ENCODE results near the gene GNB1L.
"Not testable (repeated sequence)": the region's sequence is repeated elsewhere in the genome, so short reads cannot be mapped to it uniquely, and the experiment has no call there.

Gene GNB1L

DNA sequence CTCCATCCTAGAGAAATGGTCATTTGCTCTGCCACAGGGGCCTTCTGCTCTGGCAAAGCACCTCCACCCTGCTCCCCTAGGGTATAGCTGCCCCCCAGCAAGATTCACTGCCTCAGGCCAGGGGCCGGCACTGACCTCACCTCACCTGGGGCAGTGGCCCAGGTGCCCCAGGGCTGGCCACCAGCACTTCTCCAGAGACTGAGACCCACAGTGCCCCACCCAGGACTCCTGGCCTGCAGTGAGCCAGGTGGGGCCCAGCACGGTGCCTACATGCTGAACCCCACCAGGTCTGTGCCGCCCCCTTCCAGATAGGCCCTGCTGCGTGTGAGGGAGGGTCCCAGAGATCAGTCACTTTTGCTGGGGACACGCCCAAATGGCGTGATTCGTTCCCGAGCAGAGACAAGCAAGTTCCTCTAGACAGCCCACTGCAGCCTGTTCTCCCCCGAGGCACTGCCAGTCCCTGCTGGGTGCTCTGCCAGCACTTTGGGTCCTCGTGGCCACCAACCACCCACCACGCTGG lies 10.8 kb downstream of the GNB1L start:
- no peak for DNase-seq (ENCODE audit: low spot score)

DNA sequence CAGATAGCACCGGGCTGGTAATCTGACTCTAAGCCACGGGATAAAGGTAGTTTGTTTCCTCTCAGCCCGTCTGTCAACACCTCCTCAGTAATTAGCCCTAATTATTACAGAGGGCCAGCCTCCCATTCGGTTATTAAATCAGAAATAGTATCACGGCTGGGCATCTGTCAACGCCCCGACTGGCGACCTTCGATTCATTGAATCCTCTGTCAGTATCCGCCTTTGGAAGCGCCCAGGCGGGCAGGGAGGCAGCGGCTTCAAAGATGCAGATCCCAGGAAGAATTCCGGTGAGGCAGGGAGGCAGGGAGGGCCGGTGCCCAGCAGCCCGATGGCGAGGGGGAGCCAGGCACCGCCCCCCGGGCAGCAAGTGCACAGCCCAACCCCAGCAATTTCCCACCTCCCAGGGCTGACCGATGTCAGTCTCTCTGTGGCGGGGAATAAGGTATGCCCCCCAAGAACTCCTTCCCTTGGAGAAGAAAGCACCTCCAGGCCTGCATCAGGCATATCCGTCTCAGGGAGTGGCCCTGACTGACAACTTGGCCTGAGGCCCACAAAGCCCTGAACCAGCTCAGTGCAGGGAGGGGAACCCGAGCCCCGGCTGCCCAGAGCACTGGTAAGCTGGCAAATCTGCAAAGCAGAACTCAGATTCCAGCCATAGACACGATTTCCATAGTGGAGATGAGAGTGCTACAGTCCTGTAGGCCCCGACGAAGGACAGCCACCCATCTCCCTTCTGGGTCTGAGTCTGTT lies 11.4 kb downstream of the GNB1L start:
- no peak for DNase-seq (ENCODE audit: low spot score)

DNA sequence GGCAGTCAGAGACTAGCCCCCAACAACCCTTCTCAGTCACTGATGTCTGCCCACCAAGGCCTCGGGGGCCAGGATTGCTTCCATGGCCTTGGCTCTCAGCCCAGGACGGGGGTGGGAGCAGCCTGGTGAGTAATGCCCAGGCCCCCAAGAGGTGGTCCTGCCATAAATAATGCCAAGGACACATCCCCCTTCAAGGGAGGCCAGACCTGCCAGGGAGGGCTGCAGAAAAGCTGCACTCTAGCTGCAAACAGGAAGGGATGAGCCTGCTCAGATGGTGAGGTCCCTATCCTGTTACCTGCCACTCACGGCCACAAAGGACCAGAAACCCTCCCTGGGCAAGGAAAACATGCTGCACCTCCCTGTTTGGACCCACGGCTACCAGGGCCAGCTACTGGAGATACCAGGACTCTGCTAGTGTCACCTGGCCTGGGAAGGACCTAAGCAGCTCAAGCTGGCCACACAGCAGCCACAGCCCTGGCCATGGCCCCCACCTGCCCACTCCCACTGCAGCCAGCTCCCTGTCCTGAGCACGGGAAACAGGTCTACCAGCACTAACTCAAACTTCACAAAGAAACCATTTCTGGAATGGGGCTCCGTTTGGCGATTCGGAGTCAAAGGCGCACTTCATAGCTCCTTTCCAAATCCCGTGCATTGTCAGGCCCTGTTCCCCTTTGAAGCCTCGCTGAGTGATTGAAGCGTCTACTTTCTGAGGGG lies 12.1 kb downstream of the GNB1L start:
- no peak for DNase-seq (ENCODE audit: low spot score)

DNA sequence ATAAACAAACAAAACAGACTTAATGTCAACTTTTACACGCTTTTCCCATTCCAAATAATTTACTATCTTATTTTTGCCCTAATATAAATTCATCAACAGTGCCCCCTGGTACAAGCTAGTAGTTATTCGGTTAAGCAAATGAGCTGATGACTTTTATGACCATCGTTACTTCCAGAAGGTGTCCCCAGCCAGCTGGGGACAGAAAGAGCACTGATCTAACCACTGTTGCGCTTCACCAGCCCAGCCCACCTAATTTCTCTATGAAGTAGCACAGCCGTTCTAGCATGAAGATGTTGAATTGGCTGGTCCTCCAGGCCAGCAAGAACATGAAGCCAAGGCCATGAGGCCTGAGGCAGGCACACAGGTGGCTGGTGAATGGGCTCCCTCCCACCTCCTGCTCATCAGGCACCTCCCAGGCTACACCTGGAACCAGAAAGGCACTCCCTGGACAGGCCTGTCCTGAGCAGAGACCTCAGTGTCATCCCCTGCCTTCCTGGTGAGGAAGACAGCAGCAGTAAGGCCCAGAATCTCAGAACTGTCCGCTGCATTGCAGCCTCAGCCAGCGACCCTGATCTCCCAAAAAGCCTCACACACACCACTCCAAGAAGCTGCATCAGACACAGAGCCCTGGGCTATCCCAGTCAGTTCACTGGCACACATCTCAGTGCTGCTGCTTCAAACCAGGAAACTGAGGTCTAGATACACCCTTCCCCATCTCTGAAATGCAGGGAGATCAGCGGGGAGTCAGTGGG lies 12.9 kb downstream of the GNB1L start:
- DNase-seq (ENCODE audit: low spot score), result peak; percentile 62

DNA sequence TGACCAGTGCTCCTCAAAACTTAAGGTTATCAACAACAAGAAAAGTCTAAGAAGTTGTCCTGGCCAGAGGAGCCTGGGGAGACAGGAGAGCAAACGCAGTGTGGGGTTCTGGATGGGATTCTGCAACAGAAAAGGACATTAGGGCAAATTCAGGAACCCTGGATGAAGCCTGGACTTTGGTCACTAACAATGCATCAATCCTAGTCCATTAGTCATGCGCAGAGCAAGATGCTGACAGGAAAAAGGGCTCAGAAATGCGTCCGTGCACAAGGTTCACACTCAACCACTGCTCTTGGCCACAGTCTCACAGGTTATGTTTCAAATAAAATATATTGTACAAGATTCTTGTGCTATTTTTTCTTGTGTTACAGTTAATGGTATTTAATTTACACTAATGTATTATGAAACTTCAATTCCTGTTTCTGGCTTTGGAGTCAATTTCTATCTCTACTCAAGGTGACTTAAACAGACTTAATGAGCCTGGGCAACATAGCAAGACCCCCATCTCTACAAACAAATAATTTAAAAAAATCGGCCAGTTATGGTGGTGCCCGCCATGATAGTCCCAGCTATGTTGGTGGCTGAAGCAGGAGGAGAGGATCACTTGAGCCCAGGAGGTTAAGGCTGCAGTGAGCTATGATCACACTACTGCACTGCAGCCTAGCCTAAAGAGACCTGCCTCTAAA lies 13.6 kb downstream of the GNB1L start:
- DNase-seq (ENCODE audit: low spot score), result no peak

DNA sequence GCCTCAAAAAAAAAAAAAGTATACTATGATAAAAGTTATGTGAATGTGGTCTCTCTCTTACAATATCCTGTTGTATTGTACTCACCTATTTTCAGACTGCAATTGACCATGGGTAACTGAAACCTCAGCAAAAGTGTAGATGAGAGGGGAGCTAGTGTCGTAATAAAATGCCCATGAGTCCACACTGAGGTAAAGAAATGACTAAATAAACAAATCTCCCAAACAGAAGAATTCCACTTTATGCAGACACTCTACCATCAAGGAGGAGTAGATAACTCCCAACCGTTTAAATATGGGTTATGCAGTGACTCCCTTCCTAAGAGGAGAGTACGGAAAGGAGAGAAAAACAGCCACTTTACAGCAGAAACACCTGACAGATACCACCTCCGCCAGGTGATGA lies 14.6 kb downstream of the GNB1L start:
- DNase-seq (ENCODE audit: low spot score), result no peak

DNA sequence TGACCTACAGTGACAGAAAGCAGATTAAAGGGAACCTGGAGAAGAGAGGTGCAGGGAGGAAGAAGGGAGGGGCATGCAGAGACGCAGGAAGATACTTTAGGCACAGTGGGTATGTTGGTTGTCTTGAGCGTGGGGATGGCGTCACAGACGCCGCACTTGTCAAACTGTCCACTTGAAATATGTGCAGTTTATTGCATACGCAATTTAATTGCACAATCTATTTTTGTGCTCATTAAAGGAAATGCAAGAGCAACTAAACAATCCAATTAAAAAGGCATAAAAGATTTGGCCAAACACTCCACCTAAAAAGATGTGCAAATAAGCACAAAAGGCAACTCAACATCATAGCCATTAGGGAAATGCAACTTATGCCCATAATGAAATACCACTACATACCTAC lies 16.8 kb downstream of the GNB1L start:
- DNase-seq (ENCODE audit: low spot score), result no peak

DNA sequence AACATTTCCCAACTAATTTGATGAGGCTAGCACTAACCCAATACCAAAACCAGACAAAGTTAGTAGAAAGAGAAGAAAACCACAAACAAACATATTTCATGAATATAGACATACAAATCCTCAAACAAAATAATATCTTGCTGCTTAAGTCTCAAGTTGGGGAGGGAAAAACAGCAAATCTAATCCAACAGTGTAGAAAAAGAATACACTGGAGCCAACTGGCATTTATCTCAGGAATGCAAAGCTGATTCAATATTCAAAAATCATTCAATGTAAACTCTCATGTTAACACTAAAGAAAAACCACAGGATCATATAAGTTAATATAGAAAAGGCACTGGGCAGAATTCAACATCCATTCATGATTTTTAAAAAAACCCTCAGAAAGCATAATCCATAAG lies 18.2 kb downstream of the GNB1L start:
- no peak for DNase-seq (ENCODE audit: low spot score)

DNA sequence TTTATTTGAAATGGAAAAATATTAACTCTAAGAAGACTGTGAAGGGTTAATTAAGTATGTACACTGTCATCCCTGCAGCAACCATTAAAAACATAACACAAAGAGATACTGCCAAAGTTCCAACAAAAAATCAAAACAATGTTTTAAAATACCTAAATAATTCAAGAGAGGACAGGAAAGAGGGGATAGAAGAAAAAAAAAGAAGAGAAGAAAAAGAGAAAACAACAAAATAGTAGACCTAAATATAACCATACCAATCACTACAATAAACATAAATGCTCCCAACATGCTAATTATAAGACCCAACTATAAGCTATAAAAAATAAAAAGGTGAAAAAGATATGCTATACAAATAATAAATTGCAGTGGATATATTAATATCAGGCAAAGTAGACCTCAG lies 20.1 kb downstream of the GNB1L start:
- DNase-seq (ENCODE audit: low spot score), result no peak

DNA sequence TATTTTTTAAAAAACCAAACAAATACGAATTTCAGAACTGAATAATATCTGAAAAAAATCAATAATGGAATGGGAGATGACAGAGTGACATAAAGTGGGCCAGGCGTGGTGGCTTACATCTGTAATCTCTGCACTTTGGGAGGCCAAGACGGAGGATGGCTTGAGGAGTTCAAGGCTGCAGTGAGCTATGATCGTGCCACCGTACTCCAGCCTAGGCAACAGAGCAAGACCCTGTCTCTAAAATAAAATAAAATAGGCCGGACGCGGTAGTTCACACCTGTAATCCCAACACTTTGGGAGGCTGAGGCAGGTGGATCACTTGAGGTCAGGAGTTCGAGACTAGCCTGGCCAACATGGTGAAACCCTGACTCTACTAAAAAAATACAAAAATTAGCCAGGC lies 21.3 kb downstream of the GNB1L start:
- not testable (repeated sequence) for DNase-seq (ENCODE audit: low spot score)

DNA sequence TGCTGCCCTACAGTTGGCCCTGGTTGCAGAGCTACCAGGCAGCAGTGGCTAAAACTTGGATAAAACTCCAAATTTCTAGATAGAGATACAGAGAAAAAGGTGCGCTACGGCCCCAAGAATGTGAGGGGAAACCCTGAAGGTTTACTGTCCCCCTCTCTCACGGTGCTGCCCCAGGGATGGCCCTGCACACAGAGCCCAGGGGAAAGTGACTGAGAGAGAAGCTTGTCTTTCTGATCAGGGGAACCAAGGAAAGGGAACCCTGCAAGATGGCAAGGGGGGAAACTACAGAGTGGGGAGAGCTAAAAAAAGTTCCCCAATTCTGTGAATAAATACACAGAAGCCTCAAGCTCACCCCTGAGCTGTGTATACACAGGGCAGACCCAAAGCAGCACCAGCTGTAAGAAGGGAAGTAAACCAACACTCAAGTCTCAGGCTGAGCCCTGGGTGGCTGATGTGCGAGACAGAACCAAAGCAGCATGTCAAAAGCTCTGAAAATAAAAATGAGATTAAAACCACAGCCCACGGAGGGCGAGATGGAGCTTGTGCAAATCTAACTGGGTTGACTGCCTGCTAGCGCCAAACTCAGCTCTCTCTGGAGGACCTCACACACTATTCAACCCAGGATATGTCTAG lies 22.1 kb downstream of the GNB1L start:
- DNase-seq (ENCODE audit: low spot score), result peak; percentile 27

DNA sequence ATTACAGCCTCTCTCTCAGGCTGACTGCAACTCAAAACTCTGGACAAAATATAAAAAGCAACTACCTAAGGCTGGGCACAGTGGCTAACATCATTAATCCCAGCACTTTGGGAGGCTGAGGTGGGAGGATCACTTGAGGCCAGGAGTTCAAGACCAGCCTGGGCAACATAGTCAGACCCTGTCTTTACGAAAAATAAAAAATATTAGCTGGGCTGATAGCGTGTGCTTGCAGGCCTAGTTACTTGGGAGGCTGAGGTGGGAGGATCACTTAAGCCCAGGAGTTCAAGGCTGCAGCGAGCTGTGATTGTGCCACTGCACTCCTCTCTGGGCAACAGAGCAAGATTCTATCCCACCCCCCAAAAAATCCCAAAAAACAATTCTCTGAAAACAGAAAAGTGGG lies 22.7 kb downstream of the GNB1L start:
- DNase-seq (ENCODE audit: low spot score), result not testable (repeated sequence)

DNA sequence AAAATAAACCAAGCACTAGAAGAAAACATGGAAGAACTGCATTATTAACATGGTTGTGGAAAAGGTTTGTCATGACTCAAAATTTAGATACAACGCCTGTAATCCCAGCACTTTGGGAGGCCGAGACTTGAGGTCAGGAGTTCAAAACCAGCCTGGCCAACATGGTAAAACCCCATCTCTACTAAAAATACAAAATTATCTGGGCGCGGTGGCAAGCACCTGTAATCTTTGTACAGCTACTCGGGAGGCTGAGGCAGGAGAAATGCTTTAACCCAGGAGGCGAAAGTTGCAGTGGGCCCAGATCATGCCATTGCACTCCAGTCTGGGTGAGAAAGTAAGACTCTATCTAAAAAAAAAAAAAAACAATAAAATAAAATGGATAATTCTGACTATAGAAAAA lies 23.7 kb downstream of the GNB1L start:
- DNase-seq (ENCODE audit: low spot score), result no peak

DNA sequence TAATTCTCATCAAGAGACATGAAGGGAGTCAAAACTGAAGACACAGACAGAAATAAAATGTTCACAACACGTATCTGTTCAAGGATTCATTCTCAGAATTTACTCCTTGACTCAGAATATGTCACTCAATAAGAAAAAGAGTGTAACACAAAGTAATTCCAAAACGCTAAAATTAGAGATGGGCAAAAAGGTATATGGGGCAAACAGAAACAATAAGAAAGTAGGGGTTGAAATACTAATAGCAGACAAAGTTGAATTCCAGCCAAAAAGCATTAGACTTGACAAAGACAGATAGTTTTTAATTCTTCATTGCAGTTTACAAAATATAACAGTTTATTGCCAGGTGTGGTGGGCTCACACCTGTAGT lies 26.7 kb downstream of the GNB1L start:
- DNase-seq (ENCODE audit: low spot score), result no peak

DNA sequence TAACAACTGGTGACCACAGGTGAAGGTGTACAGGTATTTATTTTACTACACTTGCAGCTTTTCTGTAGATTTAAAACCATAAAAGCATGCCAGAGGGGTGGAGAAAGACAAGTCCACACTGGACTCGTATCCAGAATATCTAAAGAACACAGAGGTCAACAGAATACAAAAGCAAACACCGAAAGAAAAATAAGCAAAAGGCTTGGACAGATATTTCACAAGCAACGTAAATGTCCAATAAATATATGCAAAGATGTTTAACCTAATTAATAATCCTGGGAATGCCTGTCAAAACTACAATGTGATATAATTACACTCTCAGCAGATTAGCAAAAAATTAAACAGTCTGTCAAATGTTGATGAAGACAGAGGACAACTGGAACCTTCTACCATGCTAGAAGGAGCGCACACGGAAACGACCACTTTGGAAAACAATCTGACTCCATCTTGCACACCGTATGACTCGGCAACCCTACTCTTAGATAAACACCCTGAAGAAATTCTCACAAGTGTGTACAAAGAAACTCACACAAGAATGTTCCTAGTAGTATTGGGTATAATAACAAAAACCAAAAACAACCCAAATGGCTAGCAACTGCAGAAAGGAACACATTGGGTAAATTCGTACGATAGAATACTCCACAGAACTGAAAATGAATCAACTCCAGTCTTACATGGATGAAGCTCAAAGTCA lies 27.2 kb downstream of the GNB1L start:
- DNase-seq (ENCODE audit: low spot score), result no peak

DNA sequence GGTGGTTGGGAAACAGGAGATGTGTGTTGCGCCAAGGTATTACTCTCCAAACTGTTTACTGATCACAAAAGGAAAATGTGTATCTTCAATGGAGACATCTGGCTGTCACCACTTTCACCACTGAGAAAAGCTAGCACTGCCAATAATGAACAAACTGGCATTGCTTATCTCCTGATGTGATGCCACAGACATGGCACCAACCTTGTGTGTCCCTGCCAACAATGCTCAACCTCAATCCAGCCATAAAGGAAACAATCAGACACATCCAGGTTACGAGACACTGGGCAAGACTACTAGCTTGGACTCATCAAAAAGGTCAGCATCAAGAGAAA lies 28.1 kb downstream of the GNB1L start:
- DNase-seq (ENCODE audit: low spot score), result no peak

DNA sequence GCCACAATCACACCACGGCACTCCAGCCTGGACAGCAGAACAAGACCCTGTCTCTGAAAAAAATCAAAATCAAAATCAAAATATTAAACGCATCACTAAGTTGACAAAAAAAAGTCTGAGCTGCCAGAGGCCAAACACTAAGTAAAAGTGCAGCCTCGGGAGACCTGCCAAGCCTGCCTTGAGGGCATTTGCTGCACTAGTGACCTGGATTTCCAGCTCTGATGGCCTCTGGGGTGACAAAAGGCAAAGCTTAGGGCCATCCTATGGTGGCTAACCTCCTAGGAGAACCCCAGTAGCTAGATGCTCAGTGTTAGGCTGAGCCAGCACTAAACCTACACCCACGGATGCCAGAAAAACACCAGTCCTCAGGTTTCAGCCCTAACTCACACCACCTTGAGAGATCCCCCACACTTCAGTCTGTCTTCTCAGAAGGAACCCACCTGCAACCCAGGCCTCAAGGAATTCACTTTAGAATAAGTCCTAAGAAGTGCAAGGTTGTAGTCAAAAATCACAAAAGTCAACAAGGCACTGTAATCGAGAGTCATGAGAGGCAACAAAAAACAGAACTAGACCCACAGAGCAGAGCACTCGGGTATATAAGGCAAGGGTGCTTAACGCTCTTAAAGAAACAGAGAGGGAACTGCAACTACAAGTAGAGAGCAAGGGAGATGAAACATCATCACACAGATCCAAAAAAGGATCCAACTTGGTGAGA lies 28.6 kb downstream of the GNB1L start:
- no peak for DNase-seq (ENCODE audit: low spot score)

DNA sequence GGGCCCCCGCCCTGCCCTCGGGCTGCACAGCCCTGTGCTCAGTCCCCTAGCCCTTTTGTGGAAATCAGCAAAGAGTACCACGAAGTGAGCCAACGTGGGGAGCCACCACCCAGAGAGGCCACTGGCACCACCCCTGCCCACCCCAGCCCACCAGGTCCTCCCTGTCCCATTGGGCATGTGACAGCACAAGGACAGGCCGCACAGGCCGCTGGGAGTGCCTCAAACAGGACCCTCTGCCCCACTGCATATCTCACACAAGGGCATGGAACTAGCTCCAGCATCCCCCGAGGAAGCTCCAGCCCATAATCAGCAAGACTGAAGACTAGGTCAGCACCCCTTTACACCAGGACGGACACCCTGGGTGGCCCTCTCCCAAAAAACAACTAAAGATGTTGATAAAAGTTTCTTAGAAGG lies 29.7 kb downstream of the GNB1L start:
- DNase-seq (ENCODE audit: low spot score), result no peak

DNA sequence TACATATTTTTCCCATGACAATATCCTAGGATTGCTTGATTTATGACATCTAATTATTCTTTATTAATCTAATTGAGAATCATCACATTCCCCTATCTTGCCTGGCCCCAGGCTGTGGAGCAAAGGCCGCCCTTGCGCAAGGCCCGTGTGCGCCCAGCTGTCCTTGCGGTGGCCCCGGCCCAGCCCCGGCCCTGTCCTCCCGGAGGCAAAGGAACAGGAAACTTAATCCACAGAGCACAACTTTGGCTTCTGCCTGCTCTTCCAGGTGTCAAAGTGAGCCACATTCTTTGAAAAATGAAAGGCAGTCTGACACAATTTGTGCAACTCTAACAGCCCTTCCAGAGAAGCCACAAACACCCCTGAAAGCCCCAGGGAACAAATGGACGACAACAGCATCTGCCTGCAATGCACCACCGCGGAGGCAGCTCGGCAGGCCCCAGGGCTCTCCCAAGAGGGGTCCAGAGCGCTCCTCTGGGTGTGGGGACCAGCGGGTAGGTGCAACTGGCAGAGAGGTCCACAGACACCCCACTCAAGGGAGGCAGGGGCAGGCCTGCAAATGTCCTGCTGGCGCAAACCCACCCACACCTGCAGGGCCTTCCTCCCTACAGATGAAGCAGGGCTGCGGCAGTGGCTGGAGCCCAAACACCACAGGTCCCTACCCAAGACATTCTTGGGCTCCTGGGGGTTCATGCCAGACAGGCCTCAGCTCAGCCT lies 30.3 kb downstream of the GNB1L start:
- no peak for DNase-seq (ENCODE audit: low spot score)

DNA sequence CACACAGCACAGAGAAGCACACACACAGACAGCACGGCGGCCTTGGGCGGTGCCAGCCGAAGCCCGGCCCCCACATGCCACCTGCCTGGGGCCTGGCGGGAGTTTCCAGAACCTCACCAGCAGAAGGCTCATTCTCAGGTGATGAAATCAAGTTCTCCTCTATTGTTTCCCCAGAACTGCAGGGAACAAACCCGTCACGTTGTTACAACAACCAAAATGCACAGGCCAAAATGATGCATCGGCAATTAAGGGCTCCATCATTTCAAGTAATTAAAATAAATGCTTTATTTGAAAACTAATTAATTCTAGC lies 30.8 kb downstream of the GNB1L start:
- no peak for DNase-seq (ENCODE audit: low spot score)

Measured in NAMALWA (cell line).